Fibroblast of the conjunctiva (primary cell): ENCODE measurements around the gene SNRNP27.
"Not testable (repeated sequence)": the region's sequence is repeated elsewhere in the genome, so short reads cannot be mapped to it uniquely, and the experiment has no call there.

Experiments used
- DNase-seq: peaks from one replicate; pipeline ENCODE4 v3.0.0-alpha.2; 2010; ENCODE audit warnings: low read depth

Gene SNRNP27

GRCh38 chr2:69893684-69894551, at the start of gene SNRNP27:
SNRNP27 (plus strand) TSS chr2:69893956; CDS start chr2:69893985, 29 bp downstream.
- peak; percentile 60 for DNase-seq

DNA sequence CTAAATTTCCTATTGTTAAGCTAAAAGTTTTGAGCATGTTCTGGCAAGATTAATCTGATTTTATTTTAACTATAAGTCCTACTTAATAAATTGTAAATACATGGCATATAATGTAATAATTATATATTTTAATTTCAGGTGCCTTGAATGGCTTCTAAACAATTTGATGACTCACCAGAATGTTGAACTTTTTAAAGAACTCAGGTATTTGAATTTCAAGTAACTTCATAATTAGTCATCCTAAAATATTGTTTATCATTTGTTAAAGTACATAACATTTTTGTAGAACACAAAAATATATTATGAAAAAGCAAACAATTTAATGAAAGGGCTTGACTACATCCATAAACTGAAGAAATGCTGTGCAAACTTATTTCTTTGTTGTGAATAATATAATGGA, 49.8 kb upstream of the SNRNP27 start:
- no peak for DNase-seq

- DNase-seq: no peak
Observed at GRCh38 chr2:69844560-69844959, 49.2 kb upstream of the SNRNP27 start.

DNA sequence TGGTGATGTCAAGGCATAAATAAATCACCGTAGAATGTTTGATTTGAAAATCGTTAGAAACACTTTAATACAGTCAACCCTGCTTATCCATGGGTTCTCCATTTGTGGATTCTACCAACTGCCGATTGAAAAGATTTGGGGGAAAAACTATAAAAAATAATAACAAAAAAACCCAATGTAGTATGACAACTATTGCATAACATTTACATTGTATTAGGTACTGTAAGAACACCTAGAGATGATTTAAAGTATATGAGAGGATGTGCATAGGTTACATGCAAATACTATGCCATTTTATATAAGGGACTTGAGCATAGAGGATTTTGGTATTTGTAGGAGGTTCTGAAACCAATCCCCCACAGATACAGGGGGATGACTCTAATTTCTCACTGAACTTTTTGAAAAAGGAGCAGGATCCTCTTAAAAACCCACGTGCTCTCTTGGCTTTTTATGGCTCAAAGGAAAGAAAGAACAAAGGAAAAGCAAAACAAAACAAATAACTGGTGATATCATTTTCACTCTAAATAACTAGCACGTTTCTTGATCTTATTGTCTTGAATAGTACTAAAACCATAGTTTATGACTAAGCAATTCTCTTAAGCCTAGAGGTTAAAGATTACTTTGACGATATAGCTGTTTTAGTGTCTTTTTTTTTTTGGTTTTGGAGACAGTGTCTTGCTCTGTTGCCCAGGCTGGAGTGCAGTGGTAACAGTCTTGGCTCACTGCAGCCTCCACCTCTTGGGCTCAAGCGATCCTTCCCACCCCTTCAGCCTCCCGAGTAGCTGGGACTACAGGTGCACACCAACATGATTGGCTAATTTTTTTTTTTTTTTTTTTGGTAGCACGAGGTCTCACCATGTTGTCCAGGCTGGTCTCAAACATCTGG, 47.3 kb upstream of the SNRNP27 start:
- DNase-seq: no peak

DNA sequence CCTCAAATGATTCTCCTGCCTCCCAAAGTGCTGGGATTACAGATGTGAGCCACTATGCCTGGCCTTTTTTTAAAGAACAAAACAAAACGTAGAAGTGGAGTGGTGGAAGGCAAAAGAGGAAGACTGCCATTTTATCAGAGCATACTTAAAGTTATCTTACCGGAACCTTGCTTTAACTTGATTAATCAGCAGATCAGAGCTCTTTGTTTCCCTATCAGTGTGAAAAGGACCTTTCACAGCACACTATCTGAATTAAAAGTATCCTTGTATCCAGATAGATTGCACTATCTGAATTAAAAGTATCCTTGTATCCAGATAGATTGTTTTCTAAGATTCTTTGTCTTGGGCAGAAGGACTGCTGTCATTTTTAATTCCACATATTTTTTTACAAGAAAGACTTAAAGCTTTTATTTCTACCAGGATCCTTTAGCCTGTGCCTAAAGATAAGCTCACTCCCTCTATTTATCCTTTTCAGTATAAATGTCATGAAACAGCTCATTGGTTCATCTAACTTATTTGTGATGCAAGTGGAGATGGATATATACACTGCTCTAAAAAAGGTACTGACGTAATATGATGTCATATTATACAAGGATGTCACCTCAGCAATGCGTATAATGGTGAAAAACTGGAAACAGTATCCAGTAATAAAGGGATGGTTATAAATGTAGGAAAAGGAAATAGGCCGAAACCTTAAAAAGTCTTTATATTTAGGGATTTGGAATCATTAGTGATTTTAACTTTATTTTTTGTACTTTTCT, 46.5 kb upstream of the SNRNP27 start:
- no peak for DNase-seq

DNA sequence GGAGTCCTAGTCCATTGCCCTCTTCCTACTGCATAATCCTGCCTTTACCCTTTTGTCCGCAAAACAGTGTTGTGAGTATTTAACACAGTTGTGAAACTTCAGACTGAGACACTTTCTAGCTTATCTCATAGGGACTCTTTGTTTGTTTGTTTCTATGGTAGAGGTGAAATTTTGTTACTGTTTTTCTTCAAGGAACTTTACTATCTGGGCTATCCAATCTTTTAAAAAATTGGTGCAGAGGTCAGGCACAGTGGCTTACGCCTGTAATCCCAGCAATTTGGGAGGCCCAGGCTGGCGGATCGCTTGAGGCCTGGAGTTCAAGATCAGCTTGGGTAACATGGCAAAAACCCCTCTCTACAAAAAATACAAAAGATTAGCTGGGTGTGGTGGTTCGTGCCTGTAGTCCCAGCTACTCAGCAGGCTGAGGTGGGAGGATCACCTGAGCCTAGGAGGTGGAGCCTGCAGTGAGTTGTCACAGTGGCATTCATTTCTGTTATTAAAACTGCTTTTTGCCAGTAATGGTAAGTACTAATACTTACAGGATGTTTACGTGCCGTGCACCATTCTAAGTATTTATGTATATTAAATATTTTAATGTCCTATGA, 45.5 kb upstream of the SNRNP27 start:
- DNase-seq: no peak

- no peak for DNase-seq
Observed at GRCh38 chr2:69858261-69858660, 35.5 kb upstream of the SNRNP27 start.

DNA sequence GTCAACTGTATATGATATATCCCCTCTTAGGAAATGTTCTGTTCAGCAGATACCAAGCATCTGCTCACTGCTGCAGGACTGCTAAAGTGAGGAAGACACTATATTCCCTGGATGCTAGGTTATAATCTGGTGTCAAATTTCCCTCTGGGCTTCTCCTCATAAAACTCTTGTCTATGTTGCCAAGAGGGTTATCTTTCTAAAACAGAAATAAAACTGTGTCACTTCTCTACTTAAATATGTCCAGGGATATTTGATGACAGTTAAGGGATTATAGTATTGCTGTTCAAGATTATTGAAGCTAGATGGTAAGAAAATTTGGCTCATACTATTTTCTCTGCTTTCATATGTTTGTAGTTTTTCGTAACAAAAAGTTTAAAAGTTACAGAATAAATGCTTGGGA, 30.5 kb upstream of the SNRNP27 start:
- DNase-seq: no peak

DNA sequence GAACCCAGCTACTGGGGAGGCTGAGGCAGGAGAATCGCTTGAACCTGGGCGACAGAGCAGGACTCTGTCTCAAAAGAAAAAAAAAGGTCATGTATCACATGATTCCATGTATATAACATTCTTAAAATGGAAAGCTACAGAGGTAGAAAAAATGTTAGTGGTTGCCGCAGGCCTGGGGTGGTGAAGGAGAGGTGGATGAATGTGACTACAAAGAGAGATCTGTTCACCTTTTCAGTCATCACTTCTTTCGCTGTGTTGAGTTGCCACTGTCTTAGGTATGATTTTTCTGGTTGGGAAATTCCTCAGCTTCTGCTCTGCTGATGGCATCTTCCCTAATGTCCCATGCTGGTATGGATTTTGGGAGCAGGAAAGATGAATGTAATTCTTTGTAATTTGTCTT, 5.3 kb upstream of the SNRNP27 start:
- DNase-seq: no peak

GRCh38 chr2:69889302-69889701, 4.5 kb upstream of the SNRNP27 start:
- no peak for DNase-seq

DNA sequence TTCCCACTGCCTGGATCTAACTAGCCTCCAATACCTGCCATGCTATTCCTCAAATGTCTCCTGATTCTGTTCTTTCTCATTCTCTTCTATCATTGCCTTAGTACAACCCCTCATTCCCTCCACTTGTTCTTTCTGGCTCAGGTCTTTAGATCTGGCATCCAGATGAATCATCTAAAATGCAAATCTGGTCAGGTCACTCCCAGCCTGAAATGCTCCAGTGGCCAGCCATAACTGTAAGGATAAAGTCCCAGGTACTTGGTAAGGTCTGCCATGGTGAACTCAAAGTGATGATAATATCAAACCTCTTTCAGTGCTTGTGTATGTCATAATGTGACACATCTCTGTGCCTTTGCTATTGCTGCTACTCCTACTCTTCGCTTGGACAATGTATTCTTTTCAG, 2.9 kb upstream of the SNRNP27 start:
- no peak for DNase-seq

DNA sequence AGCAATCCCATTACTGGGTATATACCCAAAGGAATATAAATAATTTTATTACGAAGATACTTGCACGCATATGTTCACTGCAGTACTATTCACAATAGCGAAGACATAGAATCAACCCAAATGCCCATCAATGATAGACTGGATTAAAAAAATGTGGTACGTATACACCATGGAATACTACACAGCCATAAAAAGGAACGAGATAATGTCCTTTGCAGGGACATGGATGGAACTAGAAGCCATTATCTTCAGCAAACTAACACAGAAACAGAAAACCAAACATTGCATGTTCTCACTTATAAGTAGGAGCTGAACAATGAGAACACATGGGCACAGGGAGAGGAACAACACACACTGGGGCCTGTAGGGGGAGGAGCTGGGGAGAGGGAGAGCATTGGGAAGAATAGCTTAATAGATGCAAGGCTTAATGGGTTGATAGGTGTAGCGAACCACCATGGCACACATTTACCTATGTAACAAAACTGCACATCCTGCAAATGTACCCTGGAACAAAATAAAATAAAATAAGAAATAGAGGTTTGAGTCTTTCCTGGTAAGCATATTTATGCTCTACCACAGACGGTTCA, 825 bp upstream of the SNRNP27 start:
- not testable (repeated sequence) for DNase-seq

GRCh38 chr2:69894737-69895136, 981 bp downstream of the SNRNP27 start:
- not testable (repeated sequence) for DNase-seq

GRCh38 chr2:69902213-69902922, 8.6 kb downstream of the SNRNP27 start:
- DNase-seq: no peak

DNA sequence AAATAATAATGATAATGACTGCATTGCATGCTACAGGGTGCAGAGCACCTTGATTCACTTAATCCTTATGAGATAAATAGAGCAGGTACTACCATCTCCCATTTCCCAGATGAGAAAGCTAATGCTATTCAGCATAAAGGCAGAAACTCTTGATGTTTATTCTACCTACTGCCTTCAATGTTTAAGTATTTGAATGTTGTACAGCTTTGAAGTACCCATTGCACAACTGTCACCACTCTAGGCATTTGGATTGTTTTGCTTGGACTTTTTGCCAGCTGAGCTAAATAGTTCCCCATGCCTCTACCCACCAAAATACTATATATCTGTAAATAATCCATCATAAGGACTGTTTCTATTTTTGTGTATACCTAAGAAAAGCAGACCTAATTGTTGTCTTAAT, 13.5 kb downstream of the SNRNP27 start:
- no peak for DNase-seq

DNA sequence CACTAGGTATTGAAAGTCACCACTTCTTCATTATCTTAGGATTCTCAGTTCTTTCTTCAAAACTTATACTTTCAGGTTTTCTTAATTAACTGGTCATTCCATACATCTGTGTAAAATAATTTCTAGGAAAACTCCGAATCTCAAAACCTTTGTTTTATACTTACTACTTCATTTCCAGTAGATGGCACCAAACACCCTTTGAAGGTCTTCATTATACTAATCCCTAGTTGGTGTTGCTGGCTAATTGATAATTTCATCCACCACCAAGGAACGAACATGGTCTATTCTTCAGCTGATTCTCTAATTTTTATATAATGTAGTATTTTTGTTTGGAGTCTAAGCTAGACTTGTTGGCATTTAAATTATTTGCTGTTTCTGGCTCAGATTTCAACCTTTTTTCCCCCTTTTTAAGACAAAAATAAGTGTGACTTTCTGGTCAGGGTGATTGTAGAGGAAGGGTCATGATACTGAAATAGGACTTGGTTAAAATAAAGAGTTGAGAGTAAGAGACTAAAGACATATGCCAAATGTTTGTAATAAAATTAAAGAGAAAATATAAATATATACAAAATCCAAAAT, 18.3 kb downstream of the SNRNP27 start:
- DNase-seq: peak; percentile 27

- peak; percentile 100 for DNase-seq
Observed at GRCh38 chr2:69914164-69914949, 20.6 kb downstream of the SNRNP27 start.

DNA sequence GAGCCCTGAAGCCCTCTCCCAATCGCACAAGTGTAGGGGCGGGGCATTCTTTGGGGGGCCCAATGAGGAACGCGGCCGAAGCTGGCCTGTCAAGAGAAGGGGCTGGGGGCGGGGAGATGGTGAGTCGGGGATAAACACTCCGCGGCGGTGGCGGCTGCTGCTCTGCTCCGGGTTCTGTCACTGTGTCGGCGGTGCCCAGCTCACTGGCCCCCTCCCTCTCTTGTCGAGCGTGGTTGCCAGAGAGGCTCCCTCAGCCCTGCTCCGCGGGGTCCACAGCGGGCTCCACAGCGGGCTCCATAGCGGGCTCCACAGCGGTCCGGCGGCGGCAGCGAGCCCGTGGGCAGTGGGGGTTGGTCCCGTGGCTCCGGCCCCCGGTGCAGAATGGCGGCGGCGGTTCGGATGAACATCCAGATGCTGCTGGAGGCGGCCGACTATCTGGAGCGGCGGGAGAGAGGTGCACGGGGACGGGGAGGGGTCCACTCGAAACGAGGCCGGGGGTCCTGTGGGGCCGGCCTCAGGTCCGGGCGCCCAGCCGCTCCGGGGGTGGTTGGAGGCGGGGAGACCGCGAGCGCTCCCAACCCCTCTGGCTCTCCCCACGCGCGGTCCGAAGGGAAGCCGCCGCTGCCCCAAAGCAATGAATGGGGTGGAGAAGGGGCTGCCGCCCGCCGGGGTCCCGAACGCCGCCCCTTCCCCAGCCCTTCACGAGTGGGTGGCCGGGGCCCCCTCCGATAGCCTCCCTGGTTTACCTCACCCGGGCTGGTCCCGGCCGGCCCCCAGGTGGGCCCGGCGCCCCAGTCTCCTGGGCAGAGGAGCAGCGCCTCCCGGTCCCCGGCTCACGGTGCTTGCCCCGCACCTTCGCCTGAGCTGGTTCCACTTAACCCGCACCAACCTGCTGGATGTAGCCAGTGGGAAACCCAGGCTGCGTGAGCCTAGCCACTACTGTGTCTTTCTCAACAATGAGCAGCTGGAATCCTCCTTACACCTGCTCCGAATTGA, 21.5 kb downstream of the SNRNP27 start, which contains the start of gene MXD1:
TSS of gene MXD1 (plus strand) at position 160 of the 996 bp plus-strand sequence. CDS start at position 382, 222 bp downstream.
- DNase-seq: no peak
